ENCODE measurements around the gene MRFAP1.
"Not testable (repeated sequence)": the region's sequence is repeated elsewhere in the genome, so short reads cannot be mapped to it uniquely, and the experiment has no call there.

Gene MRFAP1

DNA sequence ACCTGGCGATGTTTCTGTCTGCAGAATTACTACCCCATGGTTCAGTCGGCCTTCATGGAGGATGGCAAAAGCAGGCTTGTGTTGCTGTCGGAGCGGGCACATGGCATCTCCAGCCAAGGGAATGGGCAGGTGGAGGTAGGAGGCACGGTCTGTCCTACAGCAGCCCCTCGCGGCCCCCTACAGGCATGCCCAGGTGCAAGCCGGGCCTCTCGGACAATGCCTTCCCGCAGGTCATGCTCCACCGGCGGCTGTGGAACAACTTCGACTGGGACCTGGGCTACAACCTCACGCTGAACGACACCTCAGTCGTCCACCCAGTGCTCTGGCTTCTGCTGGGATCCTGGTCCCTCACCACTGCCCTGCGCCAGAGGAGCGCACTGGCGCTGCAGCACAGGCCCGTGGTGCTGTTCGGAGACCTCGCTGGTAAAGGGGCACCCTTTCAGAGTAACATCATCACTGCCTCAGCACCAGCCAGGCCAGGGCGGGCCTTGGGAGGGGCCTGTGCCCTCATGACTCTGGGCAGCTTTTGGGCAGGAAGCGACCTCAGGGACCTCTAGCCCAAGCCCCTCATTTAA is 29.5 kb upstream of the MRFAP1 start:
- no peak for DNase-seq (ENCODE audit: low read depth in 2 of 2)

DNA sequence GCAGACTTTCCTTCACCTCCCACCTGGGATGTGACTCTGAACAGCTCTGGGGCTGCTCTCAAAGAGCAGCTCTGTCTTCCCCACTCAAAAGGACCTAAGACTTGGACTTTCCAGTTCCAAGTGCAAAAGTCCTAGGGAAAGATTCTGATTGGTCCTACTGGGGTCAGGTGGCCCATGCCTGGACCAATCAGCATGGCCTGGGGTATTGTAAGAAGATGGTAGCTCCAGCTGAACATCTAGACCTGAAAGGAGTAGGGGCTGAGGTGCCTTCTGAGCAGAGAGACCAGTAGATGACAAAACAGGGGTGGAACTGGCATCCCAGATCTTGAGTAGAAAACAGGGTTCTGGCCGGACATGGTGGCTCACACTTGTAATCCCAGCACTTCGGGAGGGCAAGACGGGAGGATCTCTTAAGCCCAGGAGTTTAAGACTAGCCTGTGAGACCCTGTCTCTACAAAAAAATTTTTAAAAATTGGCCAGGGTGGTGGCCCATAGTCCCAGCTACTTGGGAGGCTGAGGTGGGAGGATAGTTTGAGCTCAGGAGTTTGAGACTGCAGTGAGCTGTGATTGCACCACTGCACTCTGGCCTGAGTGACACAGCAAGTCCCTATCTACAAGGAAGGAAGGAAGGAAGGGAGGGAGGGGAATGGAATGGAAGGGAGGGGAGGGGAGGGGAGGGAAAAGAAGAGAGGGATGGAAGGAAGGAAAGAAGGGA is 27.4 kb upstream of the MRFAP1 start:
- DNase-seq (ENCODE audit: low read depth in 2 of 2), result no peak

DNA sequence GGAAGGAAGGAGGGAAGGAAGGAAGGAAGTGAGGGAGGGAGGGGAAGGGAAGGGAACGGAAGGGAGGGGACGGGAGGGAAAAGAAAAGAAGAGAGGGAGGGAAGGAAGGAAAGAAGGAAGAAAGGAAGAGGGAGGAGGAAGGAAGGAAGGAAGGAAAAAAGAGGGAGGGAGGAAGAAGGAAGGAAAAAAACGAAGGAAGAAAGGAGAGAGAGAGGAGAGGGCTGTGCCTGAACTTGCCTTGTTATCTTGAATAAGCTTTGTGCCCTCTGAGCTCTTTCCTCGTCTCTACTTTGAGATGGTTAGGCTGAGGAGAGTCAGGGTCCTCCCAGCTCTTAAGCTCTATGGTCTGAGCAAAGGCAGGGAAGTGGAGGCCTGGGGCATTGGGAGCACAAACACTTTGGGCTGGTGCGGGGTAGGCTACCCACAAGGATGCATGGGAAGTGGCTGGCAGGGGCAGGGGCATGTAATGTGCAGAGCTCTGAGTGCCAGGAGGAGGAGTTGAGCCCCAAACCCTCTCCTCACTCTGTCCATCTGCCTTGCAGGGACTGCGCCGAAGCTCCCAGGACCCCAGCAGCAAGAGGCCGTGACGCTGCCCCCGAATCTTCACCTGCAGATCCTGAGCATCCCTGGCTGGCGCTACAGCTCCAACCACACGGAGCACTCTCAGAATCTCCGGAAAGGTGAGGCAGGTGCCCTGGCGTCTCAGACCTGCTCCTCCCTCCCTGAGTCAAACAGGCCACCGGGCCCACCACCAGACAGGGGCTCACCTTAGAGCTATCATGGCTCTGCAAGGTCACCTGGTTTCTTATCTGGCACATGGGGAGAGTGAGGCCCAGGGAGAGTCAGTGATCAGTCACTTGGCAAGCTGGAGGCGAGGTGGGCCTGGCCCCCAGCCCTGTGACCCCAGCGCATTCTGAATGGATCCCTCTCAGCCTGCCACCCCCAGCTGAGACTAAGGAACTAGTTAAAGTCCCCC is 26.5 kb upstream of the MRFAP1 start:
- no peak for DNase-seq (ENCODE audit: low read depth in 2 of 2)

DNA sequence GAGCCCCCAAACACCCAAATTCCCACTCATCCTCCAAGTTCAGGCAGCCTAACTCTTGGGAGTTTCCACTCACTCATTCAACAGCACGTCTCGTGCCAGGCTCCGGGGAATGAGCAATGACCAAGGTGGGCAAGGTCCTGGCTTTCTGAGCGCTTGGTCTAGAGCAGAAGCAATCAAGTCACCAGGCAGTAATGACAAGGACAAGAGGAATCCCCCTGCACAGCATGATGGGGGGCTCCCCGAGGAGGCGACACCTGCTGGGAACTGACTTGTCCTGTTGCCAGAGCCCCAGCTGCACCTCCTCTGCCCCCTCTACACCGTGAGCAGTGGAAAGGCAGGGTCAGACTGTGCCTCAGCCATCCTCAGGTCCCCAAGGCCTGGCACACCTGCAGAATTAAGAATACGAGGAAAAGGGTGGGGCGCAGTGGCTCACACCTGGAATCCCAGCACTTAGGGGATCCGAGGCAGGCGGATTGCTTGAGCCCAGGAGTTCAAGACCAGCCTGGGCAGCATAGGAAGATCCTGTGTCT is 25.7 kb upstream of the MRFAP1 start:
- no peak for DNase-seq (ENCODE audit: low read depth in 2 of 2)

DNA sequence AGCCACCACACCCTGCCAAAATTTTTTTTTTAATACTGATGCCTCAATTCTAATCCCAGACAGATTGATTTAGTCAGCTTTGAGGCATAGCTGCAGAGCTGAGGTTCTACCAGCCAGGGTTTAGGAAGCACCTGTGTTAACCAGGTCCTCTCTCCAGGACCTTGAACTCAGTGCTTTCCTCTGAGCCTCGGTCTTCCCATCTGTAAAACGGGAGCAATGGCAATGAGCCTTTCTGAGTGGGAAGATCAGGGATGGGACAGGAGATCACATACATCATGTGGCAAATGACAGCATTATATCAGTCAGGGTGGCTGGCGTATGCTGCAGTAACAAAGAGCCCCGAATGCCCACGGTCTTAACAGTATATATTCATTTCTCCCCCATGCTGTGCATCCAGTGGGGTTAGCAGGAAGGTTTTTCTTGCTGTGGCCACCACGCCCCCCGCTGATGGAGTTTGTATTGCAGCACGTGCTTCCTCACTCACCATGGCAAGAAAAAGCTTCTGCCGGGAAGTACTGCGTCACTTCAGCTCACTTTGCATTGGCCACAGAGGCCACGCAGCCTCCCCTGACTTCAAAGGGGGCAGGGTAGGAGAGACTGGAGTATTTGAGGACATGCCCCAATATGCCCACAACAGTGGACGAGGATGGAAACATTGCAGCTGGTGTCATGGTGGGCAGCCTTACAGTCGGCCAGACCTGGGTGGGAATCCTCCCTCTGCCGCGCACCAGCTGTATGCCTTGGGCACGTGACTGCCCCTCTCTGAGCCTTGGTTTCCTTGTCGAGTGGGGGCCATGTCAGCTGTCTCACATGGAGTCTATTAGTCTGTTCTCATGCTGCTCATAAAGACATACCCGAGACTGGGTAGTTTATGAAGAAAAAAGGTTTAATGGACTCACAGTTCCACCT is 24.1 kb upstream of the MRFAP1 start:
- no peak for DNase-seq (ENCODE audit: low read depth in 2 of 2)

DNA sequence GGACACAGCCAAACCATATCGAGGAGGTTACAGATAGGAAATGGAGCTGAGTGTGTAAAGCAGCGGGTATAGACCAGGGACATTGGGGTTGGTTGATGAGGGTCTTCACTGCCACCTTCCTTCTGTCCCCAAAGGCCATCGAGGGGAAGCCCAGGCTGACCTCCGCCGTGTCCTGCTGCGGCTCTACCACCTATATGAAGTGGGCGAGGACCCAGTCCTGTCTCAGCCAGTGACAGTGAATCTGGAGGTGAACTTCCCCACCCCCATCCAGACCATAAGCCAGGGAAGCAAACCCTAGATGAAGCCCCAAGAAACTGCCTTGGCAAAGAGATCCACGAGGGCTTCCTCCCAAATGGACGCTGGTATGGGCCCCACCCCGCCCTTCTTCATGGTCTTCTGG is 23.2 kb upstream of the MRFAP1 start:
- no peak for DNase-seq (ENCODE audit: low read depth in 2 of 2)

DNA sequence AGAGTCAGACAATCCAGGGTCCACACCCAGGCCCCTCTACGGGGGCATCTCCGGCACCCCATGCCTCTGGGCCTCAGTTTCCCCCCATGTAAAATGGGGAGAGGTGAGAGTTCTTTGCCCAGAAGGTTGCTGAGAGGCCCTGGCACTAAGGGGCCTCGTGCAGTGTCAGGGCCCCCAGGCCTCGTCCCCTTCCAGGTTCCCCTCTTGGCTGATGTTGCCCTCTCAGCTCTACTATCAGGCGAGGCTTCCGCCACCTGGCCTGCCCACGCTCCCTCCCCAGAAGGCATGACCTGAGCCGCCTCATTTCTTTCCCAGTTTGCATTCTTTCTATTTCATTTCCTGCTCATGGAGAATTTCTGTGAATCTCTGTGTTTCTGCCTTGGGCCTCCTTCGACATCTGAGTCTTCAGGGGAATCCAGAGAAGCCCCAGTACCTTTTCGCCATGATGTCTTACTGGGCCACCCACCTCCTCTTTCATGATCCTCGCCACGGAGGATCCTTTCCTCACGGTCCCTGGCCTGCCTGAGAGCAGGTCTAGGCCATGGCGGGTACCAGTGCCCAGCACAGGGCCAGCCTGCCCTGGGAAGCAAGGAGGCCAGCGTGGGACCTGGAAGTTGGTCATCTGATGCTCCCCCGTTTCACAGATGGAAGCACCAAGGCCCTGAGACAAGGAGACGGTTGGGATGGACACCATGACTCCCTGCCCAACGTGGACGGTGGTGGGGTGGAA is 21.9 kb upstream of the MRFAP1 start:
- no peak for DNase-seq (ENCODE audit: low read depth in 2 of 2)

DNA sequence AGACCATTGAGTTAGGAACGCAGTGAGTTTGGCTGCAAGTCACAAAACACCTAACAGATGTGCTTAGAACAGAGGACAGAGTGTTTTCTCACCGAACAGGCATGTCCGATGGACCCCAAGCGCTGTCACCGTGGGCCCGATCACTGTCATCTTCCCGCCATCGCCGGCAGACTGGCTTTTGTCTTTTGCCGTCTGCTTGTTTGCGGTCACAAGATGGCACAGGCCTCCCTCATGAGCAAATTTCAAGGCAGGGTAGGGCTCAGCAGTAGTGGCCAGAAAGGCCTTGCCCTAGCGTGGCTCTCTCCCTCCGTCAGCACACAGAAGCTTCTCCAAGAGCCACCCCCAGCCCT is 21.4 kb upstream of the MRFAP1 start:
- no peak for DNase-seq (ENCODE audit: low read depth in 2 of 2)

DNA sequence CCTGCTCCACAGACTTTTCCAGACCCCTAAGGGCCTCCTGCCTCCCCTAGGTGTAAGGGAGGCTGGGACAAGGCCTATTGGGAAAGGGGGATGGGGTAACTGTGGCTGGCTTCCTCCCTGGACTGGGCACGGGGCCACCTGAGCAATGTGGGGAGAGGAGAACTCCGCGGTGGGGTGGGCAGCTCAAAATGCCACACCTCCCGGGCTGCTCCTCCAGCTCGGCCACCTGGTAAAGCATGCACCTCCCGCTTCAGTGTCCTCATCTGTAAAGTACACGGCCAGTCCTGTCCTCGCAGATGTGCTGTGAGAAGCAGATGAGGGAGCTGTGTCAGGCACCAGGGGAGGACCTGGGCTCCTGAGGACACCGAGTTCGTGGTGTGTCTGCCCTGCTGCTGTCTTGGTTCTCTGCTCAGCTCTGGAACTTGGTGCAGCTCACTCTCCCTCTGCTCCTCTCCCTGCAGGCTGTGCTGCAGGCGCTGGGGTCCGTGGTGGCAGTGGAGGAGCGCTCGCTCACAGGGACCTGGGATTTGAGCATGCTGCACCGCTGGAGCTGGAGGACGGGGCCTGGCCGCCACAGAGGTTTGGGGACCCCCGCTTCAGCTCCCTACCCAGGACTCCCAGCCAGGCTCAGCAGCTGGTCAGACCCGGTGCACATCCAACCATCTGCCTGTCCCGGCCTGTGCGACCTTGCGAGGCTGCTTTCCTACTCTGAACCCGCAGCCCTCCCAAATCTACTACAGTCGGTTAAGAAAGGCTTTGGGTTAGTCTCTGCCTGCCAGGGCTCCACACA is 20.8 kb upstream of the MRFAP1 start:
- DNase-seq (ENCODE audit: low read depth in 2 of 2), result no peak

DNA sequence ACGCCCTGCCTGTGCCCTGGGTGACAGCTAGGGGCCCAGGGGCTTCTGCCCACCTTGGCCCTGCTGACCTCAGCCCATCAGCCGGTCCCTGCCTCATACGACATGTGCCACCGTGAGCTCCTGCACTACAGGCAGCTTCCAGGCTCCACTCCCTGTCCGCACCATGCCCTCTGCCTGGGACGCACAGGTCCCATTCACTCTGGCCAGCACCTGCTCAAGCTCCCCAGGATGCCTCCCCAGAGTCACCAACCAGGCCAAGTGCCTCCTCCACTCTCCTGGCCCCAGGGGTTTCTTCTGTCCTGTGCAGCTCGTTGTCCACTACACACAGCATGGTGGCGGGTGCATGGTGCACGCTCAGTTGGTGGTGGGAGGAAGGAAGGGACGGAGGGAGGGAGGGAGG is 20.2 kb upstream of the MRFAP1 start:
- no peak for DNase-seq (ENCODE audit: low read depth in 2 of 2)

DNA sequence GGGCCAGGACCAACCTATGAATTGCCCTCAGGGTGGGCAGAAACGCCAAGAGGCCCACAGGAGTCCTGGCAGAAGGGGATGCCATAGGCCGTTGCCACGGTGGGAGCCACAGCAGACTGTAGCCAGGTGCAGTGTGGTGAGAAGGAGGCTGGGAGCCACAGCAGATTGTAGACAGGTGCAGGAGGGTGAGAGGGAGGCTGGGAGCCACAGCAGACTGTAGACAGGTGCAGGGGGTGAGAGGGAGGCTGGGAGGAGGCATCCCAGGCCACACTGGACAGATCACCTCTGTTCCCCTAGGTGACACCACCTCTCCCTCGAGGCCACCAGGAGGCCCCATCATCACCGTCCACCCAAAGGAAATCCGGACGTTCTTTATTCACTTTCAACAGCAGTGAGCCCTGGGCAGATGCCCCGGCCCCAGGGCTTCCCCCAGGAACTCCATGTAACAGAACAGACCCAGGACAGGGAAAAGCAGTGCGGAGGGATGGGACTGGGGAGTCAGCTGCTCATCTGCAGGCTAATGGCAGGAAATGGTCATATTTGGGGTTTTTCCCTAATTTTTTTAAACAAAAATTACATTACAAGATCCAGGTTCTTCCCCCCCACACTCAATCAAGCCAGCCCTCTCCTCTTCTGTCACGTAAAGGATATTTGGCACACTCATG is 19.5 kb upstream of the MRFAP1 start:
- no peak for DNase-seq (ENCODE audit: low read depth in 2 of 2)

DNA sequence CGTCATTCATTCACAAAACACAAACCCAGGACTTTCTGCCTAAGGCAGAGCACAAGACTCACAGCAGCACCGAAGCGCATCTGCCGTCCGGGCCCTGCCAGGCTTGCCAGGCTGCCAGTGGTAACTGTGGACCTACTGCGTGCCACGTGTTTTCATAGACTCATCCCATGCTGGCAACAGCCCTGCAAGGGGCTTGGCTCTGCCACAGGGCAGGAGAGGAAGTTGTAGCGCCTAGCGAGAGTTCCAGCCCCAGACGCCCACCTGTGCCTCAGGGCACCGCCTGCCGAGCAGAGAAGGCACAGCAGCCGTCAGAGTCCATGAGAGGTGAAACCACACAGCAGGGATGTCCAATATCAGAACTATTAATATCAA is 18.9 kb upstream of the MRFAP1 start:
- no peak for DNase-seq (ENCODE audit: low read depth in 2 of 2)

DNA sequence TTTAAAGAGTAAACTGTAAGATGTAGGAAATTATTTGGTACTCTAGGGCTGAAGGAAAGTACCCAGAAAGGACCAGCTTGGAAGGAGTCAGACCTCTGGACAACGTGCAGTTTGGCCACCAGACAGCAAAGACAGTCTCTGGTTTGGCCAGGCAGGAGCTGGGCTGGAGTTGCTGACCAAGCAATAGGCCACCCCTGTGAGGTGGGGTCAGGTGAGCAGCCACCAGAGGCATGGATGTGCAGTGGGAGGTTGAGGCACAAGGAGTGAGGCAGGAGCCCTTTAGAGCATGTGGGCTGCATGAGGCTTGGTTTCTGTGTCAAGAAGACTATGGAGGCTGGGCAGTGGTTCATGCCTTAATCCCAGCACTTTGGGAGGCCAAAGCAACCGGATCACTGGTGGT is 17.7 kb upstream of the MRFAP1 start:
- no peak for DNase-seq (ENCODE audit: low read depth in 2 of 2)

DNA sequence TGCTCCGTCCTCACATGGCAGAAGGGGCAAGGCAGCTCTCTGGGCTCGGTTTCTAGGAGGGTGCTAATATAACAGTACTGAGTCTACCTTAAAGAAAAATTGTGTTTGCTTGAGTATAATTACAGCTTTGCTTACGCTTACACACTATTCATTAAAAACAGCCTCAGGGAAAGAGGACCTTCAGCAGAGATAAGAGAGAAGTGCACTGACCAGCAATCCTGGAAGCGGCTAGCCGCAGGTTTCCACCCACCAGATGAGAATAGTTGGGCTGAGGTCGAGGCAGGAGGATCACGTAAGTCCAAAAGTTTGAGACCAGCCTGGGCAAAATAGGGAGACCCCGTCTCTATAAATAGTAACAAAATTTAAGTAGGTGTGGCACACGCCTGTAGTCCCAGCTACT is 15.2 kb upstream of the MRFAP1 start:
- DNase-seq (ENCODE audit: low read depth in 2 of 2), result no peak

DNA sequence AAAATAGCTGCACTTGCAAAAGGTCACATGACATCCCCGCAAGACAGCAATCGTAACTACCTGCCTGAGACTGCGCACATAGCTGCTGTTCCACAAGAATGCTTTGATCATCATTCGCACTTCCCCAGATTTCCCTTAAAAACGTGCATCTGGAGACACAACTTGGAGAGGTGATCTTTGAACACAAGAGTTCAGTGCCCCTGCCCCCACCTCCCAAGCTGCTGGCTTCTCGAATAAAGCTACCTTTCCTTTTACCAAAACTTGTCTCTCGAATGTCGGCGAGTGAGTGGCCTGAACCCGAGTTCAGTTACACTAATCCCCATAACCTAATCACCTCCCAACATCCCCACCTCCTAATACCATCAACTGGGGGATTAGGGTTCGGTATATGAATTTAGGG is 14.4 kb upstream of the MRFAP1 start:
- no peak for DNase-seq (ENCODE audit: low read depth in 2 of 2)

DNA sequence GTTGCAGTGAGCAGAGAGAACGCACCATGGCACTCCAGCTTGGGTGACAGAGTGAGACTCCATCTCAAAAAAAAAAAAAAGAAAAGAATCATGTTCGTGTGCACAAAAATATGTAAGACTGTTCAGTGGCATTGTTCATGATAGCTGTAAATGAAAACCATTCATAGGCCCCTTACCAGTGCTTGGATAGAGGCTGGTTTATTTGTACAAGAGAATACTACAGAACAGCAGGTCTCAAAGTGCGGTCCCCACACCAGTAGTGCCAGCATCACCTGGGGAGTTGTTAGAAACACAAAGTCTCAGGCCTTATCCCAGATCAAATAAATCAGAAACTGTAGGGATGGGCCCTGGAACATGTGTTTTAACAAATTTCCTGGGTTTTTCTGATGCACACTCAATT is 12.7 kb upstream of the MRFAP1 start:
- no peak for DNase-seq (ENCODE audit: low read depth in 2 of 2)

DNA sequence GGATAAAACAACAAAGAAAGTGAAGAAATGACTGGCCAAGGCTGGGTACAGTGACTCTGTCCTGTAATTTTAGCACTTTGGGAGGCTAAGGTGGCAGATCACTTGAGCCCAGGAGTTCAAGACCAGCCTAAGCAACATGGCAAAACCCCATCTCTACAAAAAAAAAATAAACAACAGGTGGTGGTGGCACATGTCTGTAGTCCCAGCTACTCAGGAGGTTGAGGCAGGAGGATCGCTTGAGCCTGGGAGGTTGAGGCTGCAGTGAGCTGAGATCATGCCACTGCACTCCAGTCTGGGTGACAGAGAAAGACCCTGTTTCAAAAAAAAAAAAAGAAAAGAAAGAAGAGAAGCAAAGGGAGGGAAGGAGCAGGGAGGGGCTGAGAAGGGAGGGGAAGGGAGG is 12.0 kb upstream of the MRFAP1 start:
- not testable (repeated sequence) for DNase-seq (ENCODE audit: low read depth in 2 of 2)

DNA sequence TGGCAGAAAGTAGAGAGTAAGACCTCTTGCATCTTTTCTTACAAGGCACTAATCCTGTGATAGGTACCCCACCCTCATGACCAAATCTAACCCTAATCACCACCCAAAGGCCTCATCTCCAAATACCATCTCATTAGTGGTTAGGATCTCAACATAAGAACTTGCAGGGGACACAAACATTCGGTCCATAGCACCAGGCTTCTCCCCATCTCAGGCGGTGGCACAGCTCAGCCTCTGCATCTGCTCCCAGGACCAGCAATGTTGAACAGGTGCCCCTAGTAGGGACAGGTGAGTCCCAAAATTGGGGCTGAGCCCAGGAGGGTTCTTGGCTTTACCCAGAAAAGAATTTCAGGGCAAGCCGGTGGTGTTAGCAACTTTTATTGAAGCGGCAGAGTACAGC is 8.4 kb upstream of the MRFAP1 start:
- no peak for DNase-seq (ENCODE audit: low read depth in 2 of 2)

DNA sequence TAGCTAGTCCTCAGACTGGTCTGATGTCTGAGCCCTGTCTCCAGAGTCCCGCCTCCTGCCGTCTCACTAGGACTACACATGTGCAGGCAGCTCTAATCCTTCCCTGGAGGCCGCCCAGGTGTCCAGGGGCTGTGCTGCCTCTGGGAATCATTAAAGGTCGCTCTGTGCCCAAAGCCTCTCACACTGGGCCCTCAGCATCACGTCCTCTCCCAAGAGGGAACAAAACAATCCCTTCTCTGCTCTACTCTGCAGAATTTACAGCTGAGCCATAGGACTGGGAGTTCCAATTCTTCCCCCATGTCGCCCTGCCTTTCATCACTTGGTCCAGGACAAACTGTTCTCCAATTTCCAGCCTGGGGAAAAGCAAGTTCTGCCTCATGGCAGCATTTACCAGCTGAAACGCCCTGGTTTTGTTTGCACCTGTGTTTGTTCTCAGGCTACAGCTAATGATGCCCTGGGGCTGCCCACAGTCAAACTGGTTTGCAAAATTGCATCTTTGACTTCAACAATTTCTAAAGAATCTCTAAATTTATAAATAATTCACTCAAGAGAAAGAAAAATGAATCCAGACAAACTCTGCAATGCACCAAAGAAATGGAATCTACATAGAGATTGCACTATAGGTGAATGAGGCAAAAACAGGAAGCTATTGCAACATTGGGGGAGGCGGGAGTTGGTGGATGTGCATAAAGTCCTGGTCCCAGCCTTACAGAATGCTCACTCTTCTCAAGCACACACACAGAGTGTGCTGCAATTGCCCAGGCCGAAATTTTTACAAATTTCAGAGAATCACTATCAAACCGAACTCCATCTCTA is 7.2 kb upstream of the MRFAP1 start:
- no peak for DNase-seq (ENCODE audit: low read depth in 2 of 2)

All from stimulated activated CD4-positive, alpha-beta T cell treated with anti-CD3 and anti-CD28 coated beads, Interleukin-1b, Interleukin-23, amount 100 ng/mL, for 1 hour (primary cell).